GM19328 (cell line): ENCODE measurements around the gene FCHO1.
"Not testable (repeated sequence)": the region's sequence is repeated elsewhere in the genome, so short reads cannot be mapped to it uniquely, and the experiment has no call there.

ENCODE experiments used
- ATAC-seq: cut with Tn5 transposase; IDR thresholded peaks from one replicate; pipeline ENCODE4 v1.9.1; 2021; ENCODE audit warnings: mild to moderate bottlenecking, moderate library complexity; ENCODE audit not compliant: unreplicated experiment

The FCHO1 gene

GRCh38 chr19:17790059-17790780 is 38.9 kb downstream of the FCHO1 start:
- no peak for ATAC-seq

DNA sequence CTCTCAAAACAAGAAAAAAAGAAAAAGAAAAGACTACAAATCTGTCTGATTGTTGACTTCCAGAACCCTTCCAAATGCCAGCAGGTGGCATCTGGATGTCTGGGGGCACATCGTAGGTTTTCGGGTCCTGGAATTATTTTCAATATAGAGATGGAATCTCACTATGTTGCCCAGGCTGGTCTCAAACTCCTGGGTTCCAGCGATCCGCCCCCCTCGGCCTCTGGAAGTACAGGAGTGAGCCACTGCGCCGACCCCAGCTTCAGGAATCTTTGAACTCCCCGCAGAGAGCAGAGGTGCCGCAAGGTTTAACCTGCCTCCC is 43.1 kb downstream of the FCHO1 start:
- no peak for ATAC-seq

DNA sequence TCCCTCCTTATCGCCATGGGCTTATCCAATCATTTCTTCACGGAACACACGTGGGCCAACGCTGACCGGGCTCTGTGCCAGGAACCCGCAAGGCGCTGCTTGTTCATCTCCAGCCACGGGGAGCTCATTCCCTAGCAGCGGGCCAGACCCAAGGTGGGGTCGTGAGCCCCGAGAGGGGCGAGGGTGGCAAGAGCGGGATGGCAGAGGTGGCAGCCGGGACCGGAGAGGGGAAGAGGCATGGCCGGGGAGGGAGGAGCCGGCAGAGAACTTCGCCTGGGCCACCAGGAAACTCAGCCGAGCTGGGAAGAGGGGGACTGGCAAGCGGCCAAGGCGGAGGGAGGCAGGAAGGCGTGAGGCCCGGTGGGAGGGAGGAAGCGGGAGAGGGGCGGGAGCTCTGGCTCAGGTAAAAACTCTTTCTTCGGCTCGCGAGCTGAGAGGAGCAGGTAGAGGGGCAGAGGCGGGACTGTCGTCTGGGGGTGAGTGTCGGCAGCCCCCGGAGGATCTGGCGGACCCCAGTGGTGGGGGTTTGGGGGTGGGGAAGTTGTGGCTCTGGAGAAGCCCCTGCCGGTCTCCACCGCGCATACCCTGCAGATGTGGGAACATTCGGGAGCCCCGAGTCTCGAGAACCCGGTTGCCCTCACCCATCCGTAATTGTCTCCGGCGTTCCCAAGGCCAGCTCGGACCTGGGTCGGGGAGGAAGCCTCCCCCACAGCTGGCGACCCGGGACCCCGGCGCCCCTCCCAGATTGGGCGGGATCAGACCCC is 43.6 kb downstream of the FCHO1 start, which contains the start of gene B3GNT3:
Gene B3GNT3 (plus strand): TSS at position 408 of the 764 bp plus-strand sequence. CDS start 12,670 bp downstream, outside the sequence.
- no peak for ATAC-seq

DNA sequence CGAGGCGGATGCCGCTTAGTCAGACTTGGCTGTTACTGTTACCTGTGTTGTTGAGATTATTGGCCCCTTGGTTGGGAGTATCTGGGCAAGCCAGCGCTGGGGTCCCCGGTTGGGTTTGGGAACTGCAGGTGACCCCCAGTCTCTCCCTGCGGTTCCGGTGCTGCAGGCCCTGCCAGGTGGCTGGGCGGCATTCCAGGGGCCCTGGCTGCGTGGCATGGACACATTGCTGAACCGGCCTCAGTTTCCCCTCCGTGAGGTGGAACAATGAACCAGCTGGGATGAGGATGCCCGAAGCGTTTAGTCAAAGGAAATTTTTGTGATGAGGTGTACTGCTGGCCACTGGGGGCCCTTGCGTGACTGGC is 44.2 kb downstream of the FCHO1 start:
- no peak for ATAC-seq

DNA sequence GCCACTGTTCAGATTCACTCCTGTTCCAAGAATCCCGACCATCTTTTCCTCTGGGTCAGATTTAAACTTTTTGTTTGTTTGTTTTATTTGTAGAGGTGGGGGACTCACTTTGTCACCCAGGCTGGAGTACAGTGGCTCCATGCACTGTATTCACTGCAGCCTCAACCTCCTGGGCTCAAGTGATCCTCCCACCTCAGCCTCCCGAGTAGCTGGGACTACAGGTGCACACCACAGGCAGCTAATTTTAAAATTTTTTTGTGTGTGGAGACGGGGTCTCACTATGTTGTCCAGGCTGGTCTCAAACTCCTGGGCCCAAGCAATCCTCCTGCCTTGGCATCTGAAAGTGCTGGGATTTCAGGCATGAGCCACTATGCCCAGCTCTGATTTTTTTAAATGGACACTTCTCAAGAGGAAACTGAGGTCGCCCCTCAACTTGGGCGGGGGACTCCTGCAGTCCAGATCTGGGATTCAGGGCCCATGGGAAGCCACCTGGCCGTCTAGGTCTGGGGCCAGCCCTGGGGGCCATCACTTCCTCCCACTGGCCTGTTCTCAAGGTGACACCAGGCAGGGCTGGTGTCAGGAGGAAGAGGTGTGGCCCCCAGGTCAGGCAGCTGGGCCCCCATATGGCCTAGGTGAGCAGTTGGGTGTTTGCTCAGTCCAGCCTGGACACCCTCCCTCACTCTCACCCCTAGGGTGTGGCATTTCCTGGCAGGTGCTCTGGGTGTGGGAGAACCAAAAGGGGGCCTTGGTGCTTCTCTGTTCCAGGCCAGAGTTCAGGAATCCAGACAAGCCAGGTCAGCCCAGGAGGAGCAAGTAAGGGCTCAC is 44.9 kb downstream of the FCHO1 start:
- ATAC-seq: no peak

GRCh38 chr19:17796838-17797423 is 45.7 kb downstream of the FCHO1 start:
- no peak for ATAC-seq

- no peak for ATAC-seq
Measured at GRCh38 chr19:17797424-17798201, 46.3 kb downstream of the FCHO1 start.

- not testable (repeated sequence) for ATAC-seq
Measured at GRCh38 chr19:17798599-17798998, 47.3 kb downstream of the FCHO1 start.

- ATAC-seq: no peak
Measured at GRCh38 chr19:17802137-17802858, 51.0 kb downstream of the FCHO1 start.

DNA sequence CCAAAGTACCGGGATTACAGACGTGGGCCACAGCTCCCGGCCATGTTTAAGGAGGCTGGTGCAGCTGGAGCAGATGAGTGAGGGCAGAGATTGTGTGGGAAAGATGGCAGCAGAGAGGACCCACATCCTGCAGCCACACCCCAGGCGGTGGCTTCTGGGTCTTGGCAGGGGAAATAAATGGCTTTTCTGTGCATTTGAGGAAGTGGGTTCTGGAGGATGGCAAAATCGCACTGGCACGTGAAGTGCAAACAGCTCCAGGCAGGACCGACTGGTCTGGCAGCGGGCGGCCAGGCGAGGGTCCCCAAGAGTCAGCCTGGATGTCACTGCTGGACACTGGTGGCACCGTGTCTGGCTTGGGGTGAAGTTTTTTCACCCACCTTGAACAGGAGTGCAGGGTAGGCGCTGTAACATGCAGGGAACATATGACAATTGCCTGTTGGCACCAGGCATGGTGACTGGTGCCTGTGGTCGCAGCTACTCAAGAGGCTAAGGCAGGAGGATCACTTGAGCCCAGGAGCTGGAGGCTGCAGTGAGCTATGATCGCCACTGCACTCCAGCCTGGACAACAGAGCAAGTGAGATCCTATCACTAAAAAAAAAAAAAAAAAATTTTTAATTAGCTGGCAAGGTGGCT is 52.1 kb downstream of the FCHO1 start:
- ATAC-seq: no peak

- ATAC-seq: no peak
Measured at GRCh38 chr19:17805427-17805826, 54.1 kb downstream of the FCHO1 start.

DNA sequence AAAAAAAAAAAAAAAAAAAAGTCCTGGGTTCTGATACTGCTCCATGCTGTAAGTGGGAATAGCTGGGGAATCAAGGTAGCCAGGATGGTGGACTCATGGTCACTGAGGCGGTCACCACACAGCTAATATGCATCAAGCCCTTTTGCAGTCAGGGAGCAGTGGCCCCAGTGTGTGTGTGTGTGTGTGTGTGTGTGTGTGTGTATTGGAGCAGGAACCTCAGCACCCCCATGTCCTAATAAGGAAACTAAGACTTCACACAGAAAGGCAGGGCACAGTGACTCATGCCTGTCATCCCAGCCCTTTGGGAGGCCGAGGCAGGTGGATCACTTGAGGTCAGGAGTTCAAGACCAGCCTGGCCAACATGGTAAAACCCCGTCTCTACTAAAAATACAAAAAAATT is 55.7 kb downstream of the FCHO1 start:
- ATAC-seq: no peak

GRCh38 chr19:17807731-17808316 is 56.5 kb downstream of the FCHO1 start:
- ATAC-seq: no peak

DNA sequence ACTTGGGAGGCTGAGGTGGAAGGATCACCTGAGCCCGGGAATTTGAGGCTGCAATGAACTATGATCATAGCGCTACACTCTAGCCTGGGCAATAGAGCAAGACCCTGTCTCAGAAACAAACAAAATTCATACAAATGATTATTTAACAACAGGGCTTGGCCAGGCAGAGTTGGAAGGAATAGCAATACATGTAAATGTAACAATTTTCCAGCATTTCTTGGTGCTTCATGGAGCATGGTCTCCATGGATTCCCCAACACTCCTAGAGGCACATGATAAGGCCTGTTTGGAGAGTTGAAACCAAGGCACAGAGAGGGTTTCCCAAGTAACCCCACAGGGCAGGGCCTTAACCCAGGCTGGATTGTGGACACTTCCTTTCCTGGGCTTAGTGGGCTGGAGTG is 59.8 kb downstream of the FCHO1 start:
- ATAC-seq: no peak

- no peak for ATAC-seq
Measured at GRCh38 chr19:17811681-17812080, 60.4 kb downstream of the FCHO1 start.

DNA sequence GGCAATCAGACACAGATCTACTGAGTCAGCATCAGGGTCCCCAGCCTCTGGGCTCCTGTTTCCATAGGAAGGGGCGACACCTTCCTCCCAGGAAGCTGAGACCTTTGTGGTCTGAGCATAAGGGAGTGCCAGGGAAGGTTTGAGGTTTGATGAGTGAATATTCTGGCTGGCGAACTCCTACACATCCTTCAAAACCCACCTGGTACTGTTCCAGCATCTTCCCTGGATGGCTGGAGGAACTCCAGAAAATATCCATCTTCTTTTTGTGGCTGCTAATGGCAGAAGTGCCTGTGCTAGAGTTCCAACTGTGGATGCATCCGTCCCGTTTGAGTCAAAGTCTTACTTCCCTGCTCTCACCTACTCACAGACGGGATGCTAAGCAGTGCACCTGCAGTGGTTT is 60.8 kb downstream of the FCHO1 start:
- ATAC-seq: no peak

GRCh38 chr19:17817668-17818363 is 66.5 kb downstream of the FCHO1 start:
- no peak for ATAC-seq

GRCh38 chr19:17821190-17821589 is 69.9 kb downstream of the FCHO1 start, which contains the start of gene INSL3:
Gene INSL3 (minus strand): TSS chr19:17821519. CDS start chr19:17821506, 13 bp downstream.
- ATAC-seq: no peak
